ENCODE measurements around the gene DLEC1.

- TF ChIP-seq, protein P1, sequence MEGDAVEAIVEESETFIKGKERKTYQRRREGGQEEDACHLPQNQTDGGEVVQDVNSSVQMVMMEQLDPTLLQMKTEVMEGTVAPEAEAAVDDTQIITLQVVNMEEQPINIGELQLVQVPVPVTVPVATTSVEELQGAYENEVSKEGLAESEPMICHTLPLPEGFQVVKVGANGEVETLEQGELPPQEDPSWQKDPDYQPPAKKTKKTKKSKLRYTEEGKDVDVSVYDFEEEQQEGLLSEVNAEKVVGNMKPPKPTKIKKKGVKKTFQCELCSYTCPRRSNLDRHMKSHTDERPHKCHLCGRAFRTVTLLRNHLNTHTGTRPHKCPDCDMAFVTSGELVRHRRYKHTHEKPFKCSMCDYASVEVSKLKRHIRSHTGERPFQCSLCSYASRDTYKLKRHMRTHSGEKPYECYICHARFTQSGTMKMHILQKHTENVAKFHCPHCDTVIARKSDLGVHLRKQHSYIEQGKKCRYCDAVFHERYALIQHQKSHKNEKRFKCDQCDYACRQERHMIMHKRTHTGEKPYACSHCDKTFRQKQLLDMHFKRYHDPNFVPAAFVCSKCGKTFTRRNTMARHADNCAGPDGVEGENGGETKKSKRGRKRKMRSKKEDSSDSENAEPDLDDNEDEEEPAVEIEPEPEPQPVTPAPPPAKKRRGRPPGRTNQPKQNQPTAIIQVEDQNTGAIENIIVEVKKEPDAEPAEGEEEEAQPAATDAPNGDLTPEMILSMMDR (conservative IDR thresholded peaks at IDR 0.05 in 1 of 2, IDR thresholded peaks at IDR 0.05 in 1 of 2; ENCODE audit: low read depth in 1 of 2, low read length in 2 of 2), result no peak
- no peak for TF ChIP-seq EZH2 (IDR thresholded peaks at IDR 0.05; ENCODE audit: low read length, missing control alignments)
These were observed 124.3 kb downstream of the DLEC1 start for GRCh38 chr3:38163117-38163840.
